HepG2 (cell line): ENCODE data around the gene ARTN. TPM values are rescaled to one million over a fixed set of nuclear protein-coding genes. Genes with fewer than 3 reads are reported as not detected.

Source experiments
- POGZ ChIP-seq: sonication (generic); formaldehyde crosslinking; IDR thresholded peaks from 2 replicates; pipeline ENCODE4 v1.4.0; 2020; ENCODE audit warnings: mild to moderate bottlenecking, missing genetic modification reagents
- RARA ChIP-seq: IDR thresholded peaks from 2 replicates; pipeline ENCODE4 v1.6.1; 2016; ENCODE audit warnings: missing genetic modification reagents, missing compliant biosample characterization
- SRSF4 ChIP-seq: fragments of 200-400 bp; formaldehyde crosslinking; IDR thresholded peaks from one replicate; pipeline ENCODE4 v1.6.1; 2018; ENCODE audit warnings: mild to moderate bottlenecking, low read depth, low read length, moderate library complexity; ENCODE audit not compliant: poor library complexity, severe bottlenecking
- polyA plus RNA-seq, 8 experiments: library from polyadenylated mRNA; depleted of rRNA in 3 of 8; stranded (reverse) in 7 of 8; unstranded in 1 of 8; fragments of >200 nt; fragmentation: Illumina TruSeq in 4 of 8; extraction: Trizol in 4 of 8; gene quantifications; 2 replicates each; pipeline versions ENCODE4 v1.2.1 to v1.2.3, GENCODE V29; 2011 to 2016; ENCODE audit warnings: low read depth in 4 of 8, missing spikeins in 1 of 8, mixed read lengths in 1 of 8; ENCODE audit not compliant: insufficient read depth in 1 of 8
- total RNA-seq, 5 experiments: library from RNA; depleted of rRNA; stranded (reverse); fragments of >200 nt; fragmentation: Illumina TruSeq; extraction: Trizol; gene quantifications; 2 replicates each; pipeline ENCODE4 v1.2.3, GENCODE V29; 2016; ENCODE audit warnings: low read depth in 1 of 5
- TF ChIP-seq, protein P1 (sequence below): IDR thresholded peaks from 2 replicates; pipeline ENCODE4 v1.4.0; 2020; ENCODE audit warnings: mild to moderate bottlenecking, missing genetic modification reagents
- TF ChIP-seq, protein P2 (sequence below): sonication (generic); formaldehyde crosslinking; IDR thresholded peaks from 2 replicates; pipeline ENCODE4 v1.5.1; 2020; ENCODE audit warnings: mild to moderate bottlenecking, missing genetic modification reagents, moderate library complexity
- TF ChIP-seq, protein P3 (sequence below): IDR thresholded peaks from 2 replicates; pipeline ENCODE4 v1.6.1; 2016; ENCODE audit warnings: missing biosample characterization, missing genetic modification reagents, low read depth
- TF ChIP-seq, protein P4 (sequence below): sonication (generic); formaldehyde crosslinking; IDR thresholded peaks from 2 replicates; pipeline ENCODE4 v1.5.0; 2020; ENCODE audit warnings: mild to moderate bottlenecking, missing genetic modification reagents
- TF ChIP-seq, protein P5 (sequence below): sonication (generic); formaldehyde crosslinking; IDR thresholded peaks from 2 replicates; pipeline ENCODE4 v1.4.0; 2020; ENCODE audit warnings: missing genetic modification reagents, borderline replicate concordance
- TF ChIP-seq, protein P6 (sequence below): sonication (generic); formaldehyde crosslinking; IDR thresholded peaks from 2 replicates; pipeline ENCODE4 v1.4.0; 2020; ENCODE audit warnings: missing genetic modification reagents

The ARTN gene
- total and polyA plus RNA-seq, 2 of the 13 experiments (the other 11 are each of a cell fraction or from before 2014, with no cell fraction given), result 0.11 to 0.62 TPM

DNA sequence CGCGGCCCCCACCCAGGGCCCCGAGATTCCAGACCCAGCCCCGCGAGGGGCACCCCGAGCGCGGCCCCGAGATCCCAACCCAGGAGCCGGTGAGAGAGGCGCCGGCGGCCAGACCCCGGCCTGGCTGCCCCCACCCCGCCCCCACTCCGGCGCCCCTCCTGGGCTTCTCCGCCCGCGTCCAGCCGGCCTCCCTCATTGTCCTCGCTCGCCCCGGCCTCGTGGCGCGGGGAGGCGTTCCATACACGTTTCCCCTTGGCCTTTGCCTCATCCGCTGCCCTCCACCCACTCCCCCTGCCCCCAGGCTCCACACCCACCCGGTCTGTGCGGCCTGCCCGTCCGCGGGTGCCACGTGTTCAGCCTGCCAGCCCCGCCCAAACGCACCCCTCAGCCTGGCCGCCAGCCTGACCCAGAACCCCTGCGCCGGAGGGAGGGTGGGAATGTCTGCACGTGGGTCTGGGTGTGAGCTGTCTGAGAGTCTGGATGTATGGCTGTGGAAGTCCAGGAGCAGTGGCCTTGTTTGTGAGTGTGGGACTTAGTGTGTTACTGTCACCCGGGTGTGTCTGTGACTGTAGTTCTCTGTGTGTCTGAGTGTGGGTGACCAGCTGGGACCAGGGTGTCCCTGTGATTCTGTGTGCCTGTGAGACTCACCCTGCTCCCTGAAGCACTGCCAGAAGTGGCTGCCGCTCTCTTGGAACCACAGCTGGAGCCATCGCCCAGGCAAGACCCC is 46.1 kb downstream of the ARTN start (continued):
- TF ChIP-seq, protein P1, sequence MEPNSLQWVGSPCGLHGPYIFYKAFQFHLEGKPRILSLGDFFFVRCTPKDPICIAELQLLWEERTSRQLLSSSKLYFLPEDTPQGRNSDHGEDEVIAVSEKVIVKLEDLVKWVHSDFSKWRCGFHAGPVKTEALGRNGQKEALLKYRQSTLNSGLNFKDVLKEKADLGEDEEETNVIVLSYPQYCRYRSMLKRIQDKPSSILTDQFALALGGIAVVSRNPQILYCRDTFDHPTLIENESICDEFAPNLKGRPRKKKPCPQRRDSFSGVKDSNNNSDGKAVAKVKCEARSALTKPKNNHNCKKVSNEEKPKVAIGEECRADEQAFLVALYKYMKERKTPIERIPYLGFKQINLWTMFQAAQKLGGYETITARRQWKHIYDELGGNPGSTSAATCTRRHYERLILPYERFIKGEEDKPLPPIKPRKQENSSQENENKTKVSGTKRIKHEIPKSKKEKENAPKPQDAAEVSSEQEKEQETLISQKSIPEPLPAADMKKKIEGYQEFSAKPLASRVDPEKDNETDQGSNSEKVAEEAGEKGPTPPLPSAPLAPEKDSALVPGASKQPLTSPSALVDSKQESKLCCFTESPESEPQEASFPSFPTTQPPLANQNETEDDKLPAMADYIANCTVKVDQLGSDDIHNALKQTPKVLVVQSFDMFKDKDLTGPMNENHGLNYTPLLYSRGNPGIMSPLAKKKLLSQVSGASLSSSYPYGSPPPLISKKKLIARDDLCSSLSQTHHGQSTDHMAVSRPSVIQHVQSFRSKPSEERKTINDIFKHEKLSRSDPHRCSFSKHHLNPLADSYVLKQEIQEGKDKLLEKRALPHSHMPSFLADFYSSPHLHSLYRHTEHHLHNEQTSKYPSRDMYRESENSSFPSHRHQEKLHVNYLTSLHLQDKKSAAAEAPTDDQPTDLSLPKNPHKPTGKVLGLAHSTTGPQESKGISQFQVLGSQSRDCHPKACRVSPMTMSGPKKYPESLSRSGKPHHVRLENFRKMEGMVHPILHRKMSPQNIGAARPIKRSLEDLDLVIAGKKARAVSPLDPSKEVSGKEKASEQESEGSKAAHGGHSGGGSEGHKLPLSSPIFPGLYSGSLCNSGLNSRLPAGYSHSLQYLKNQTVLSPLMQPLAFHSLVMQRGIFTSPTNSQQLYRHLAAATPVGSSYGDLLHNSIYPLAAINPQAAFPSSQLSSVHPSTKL (CRISPR knock-in tag), result 0 out of 2 replicates have a peak, but pooled peaks have one; percentile 14
- TF ChIP-seq, protein P2, sequence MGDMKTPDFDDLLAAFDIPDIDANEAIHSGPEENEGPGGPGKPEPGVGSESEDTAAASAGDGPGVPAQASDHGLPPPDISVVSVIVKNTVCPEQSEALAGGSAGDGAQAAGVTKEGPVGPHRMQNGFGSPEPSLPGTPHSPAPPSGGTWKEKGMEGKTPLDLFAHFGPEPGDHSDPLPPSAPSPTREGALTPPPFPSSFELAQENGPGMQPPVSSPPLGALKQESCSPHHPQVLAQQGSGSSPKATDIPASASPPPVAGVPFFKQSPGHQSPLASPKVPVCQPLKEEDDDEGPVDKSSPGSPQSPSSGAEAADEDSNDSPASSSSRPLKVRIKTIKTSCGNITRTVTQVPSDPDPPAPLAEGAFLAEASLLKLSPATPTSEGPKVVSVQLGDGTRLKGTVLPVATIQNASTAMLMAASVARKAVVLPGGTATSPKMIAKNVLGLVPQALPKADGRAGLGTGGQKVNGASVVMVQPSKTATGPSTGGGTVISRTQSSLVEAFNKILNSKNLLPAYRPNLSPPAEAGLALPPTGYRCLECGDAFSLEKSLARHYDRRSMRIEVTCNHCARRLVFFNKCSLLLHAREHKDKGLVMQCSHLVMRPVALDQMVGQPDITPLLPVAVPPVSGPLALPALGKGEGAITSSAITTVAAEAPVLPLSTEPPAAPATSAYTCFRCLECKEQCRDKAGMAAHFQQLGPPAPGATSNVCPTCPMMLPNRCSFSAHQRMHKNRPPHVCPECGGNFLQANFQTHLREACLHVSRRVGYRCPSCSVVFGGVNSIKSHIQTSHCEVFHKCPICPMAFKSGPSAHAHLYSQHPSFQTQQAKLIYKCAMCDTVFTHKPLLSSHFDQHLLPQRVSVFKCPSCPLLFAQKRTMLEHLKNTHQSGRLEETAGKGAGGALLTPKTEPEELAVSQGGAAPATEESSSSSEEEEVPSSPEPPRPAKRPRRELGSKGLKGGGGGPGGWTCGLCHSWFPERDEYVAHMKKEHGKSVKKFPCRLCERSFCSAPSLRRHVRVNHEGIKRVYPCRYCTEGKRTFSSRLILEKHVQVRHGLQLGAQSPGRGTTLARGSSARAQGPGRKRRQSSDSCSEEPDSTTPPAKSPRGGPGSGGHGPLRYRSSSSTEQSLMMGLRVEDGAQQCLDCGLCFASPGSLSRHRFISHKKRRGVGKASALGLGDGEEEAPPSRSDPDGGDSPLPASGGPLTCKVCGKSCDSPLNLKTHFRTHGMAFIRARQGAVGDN (CRISPR knock-in tag), result peak; percentile 95
- TF ChIP-seq, protein P3, sequence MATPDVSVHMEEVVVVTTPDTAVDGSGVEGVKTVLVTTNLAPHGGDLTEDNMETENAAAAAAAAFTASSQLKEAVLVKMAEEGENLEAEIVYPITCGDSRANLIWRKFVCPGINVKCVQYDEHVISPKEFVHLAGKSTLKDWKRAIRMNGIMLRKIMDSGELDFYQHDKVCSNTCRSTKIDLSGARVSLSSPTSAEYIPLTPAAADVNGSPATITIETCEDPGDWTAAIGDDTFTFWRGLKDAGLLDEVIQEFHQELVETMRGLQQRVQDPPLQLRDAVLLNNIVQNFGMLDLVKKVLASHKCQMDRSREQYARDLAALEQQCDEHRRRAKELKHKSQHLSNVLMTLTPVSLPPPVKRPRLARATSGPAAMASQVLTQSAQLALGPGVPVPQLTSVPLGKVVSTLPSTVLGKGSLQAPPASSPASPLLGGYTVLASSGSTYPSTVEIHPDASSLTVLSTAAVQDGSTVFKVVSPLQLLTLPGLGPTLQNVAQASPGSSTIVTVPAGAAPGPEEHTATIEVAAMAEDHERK (CRISPR knock-in tag), result no peak
- TF ChIP-seq, protein P4, sequence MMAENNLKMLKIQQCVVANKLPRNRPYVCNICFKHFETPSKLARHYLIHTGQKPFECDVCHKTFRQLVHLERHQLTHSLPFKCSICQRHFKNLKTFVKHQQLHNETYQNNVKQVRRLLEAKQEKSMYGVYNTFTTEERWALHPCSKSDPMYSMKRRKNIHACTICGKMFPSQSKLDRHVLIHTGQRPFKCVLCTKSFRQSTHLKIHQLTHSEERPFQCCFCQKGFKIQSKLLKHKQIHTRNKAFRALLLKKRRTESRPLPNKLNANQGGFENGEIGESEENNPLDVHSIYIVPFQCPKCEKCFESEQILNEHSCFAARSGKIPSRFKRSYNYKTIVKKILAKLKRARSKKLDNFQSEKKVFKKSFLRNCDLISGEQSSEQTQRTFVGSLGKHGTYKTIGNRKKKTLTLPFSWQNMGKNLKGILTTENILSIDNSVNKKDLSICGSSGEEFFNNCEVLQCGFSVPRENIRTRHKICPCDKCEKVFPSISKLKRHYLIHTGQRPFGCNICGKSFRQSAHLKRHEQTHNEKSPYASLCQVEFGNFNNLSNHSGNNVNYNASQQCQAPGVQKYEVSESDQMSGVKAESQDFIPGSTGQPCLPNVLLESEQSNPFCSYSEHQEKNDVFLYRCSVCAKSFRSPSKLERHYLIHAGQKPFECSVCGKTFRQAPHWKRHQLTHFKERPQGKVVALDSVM (CRISPR knock-in tag), result 0 out of 2 replicates have a peak, but pooled peaks have one; percentile 22
- TF ChIP-seq RARA (peak; percentile 49; the same call in 1 of the 2 replicates), SRSF4 (no peak), POGZ (peak; percentile 38; the same call in 1 of the 2 replicates)
- TF ChIP-seq, protein P5, sequence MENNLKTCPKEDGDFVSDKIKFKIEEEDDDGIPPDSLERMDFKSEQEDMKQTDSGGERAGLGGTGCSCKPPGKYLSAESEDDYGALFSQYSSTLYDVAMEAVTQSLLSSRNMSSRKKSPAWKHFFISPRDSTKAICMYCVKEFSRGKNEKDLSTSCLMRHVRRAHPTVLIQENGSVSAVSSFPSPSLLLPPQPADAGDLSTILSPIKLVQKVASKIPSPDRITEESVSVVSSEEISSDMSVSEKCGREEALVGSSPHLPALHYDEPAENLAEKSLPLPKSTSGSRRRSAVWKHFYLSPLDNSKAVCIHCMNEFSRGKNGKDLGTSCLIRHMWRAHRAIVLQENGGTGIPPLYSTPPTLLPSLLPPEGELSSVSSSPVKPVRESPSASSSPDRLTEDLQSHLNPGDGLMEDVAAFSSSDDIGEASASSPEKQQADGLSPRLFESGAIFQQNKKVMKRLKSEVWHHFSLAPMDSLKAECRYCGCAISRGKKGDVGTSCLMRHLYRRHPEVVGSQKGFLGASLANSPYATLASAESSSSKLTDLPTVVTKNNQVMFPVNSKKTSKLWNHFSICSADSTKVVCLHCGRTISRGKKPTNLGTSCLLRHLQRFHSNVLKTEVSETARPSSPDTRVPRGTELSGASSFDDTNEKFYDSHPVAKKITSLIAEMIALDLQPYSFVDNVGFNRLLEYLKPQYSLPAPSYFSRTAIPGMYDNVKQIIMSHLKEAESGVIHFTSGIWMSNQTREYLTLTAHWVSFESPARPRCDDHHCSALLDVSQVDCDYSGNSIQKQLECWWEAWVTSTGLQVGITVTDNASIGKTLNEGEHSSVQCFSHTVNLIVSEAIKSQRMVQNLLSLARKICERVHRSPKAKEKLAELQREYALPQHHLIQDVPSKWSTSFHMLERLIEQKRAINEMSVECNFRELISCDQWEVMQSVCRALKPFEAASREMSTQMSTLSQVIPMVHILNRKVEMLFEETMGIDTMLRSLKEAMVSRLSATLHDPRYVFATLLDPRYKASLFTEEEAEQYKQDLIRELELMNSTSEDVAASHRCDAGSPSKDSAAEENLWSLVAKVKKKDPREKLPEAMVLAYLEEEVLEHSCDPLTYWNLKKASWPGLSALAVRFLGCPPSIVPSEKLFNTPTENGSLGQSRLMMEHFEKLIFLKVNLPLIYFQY, result no peak
- TF ChIP-seq, protein P6, sequence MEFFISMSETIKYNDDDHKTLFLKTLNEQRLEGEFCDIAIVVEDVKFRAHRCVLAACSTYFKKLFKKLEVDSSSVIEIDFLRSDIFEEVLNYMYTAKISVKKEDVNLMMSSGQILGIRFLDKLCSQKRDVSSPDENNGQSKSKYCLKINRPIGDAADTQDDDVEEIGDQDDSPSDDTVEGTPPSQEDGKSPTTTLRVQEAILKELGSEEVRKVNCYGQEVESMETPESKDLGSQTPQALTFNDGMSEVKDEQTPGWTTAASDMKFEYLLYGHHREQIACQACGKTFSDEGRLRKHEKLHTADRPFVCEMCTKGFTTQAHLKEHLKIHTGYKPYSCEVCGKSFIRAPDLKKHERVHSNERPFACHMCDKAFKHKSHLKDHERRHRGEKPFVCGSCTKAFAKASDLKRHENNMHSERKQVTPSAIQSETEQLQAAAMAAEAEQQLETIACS, result peak; percentile 65; the same call in 1 of the 2 replicates
